CD14-positive monocyte (primary cell): ENCODE results near the gene FST. TPM values are rescaled to one million over a fixed set of nuclear protein-coding genes. Genes with fewer than 3 reads are reported as not detected.

Experiments used
- DNase-seq, 3 donors: peaks; one replicate each; pipeline ENCODE4 v3.0.0-alpha.2; 2011 to 2022
- H2AFZ ChIP-seq: 2 replicates; pipeline ENCODE4 v1.6.0; 2012; ENCODE audit warnings: mild to moderate bottlenecking, low read depth, low read length, inconsistent platforms; ENCODE audit not compliant: insufficient read depth, poor library complexity, severe bottlenecking
- H3K27ac ChIP-seq, 2 donors: 1 replicate in 1 of 2; 2 replicates in 1 of 2; pipeline ENCODE4 v1.5.1; 2012 to 2013; ENCODE audit warnings: low read length in 2 of 2, control low read depth in 1 of 2, inconsistent platforms in 1 of 2, low read depth in 1 of 2, mild to moderate bottlenecking in 1 of 2
- H3K27me3 ChIP-seq, 2 donors: one replicate each; pipeline versions ENCODE4 v1.6.0 to v1.6.1; 2011 to 2013; ENCODE audit warnings: low read length in 2 of 2; ENCODE audit not compliant: control insufficient read depth in 2 of 2, insufficient read depth in 2 of 2
- H3K36me3 ChIP-seq, 2 donors: replicated peaks in 1 of 2; 1 replicate in 1 of 2; 2 replicates in 1 of 2; pipeline versions ENCODE4 v1.5.1 to v1.6.1; 2012 to 2013; ENCODE audit warnings: low read length in 2 of 2, control low read depth in 1 of 2, inconsistent platforms in 1 of 2, mild to moderate bottlenecking in 1 of 2; ENCODE audit not compliant: insufficient read depth in 2 of 2, control insufficient read depth in 1 of 2
- H3K4me1 ChIP-seq, 2 donors: 1 replicate in 1 of 2; 2 replicates in 1 of 2; pipeline versions ENCODE4 v1.5.1 to v1.6.1; 2012 to 2013; ENCODE audit warnings: low read length in 2 of 2, control low read depth in 1 of 2, inconsistent platforms in 1 of 2, mild to moderate bottlenecking in 1 of 2, moderate library complexity in 1 of 2; ENCODE audit not compliant: insufficient read depth in 2 of 2, control insufficient read depth in 1 of 2
- H3K4me2 ChIP-seq: replicated peaks from 2 replicates; pipeline ENCODE3; 2012; ENCODE audit warnings: low read length, moderate library complexity, mild to moderate bottlenecking; ENCODE audit not compliant: poor library complexity, severe bottlenecking; ENCODE audit errors: extremely low read depth
- H3K4me3 ChIP-seq, 3 experiments: fragments of 200-600 bp in 1 of 3; sonication (generic) in 1 of 3; replicated peaks in 1 of 3; 1 replicate in 2 of 3; 2 replicates in 1 of 3; pipeline ENCODE4 v1.5.1; 2011 to 2013; ENCODE audit warnings: low read length in 3 of 3, mild to moderate bottlenecking in 3 of 3, control low read depth in 2 of 3, low read depth in 2 of 3, inconsistent platforms in 1 of 3, moderate library complexity in 1 of 3
- H3K79me2 ChIP-seq: 2 replicates; pipeline ENCODE4 v1.6.0; 2012; ENCODE audit warnings: mild to moderate bottlenecking, control low read depth, inconsistent platforms, low read length, moderate library complexity; ENCODE audit not compliant: insufficient read depth
- H3K9ac ChIP-seq: 2 replicates; pipeline ENCODE4 v1.6.0; 2017; ENCODE audit warnings: low read length, mild to moderate bottlenecking; ENCODE audit not compliant: insufficient read depth, poor library complexity, severe bottlenecking
- H3K9me3 ChIP-seq, 2 donors: replicated peaks in 1 of 2; 1 replicate in 1 of 2; 2 replicates in 1 of 2; pipeline versions ENCODE4 v1.5.1 to v1.6.1; 2012 to 2013; ENCODE audit warnings: low read length in 2 of 2, control low read depth in 1 of 2; ENCODE audit not compliant: control insufficient read depth in 1 of 2, insufficient read depth in 1 of 2
- H4K20me1 ChIP-seq: 2 replicates; pipeline ENCODE4 v1.6.0; 2012; ENCODE audit warnings: mild to moderate bottlenecking, low read length, control low read depth, moderate library complexity; ENCODE audit not compliant: insufficient read depth
- H3K27ac Mint-ChIP-seq, 7 donors: one replicate each; pipeline ENCODE4 v1.8.0; 2020; ENCODE audit warnings: mild to moderate bottlenecking in 7 of 7, mixed read lengths in 7 of 7, moderate library complexity in 6 of 7, inconsistent platforms in 2 of 7
- H3K27me3 Mint-ChIP-seq, 3 donors: one replicate each; pipeline ENCODE4 v1.8.0; 2021 to 2022; ENCODE audit warnings: low read depth in 3 of 3, mild to moderate bottlenecking in 3 of 3, mixed read lengths in 3 of 3, moderate library complexity in 3 of 3, inconsistent platforms in 1 of 3
- H3K36me3 Mint-ChIP-seq, 2 donors: one replicate each; pipeline ENCODE4 v1.8.0; 2020; ENCODE audit warnings: mixed read lengths in 2 of 2, inconsistent platforms in 1 of 2, mild to moderate bottlenecking in 1 of 2
- H3K4me1 Mint-ChIP-seq: one replicate; pipeline ENCODE4 v1.8.0; 2020; ENCODE audit warnings: mild to moderate bottlenecking, mixed read lengths
- H3K4me3 Mint-ChIP-seq, 2 donors: one replicate each; pipeline ENCODE4 v1.8.0; 2020; ENCODE audit warnings: mild to moderate bottlenecking in 2 of 2, mixed read lengths in 2 of 2, moderate library complexity in 1 of 2
- H3K9me3 Mint-ChIP-seq, 7 donors: one replicate each; pipeline ENCODE4 v1.8.0; 2020 to 2022; ENCODE audit warnings: mixed read lengths in 7 of 7, mild to moderate bottlenecking in 6 of 7, moderate library complexity in 6 of 7, inconsistent platforms in 2 of 7
- WGBS: methylation state at CpG from one replicate; pipeline ENCODE4 v1.1.5; 2013; ENCODE audit warnings: missing lambda C conversion rate; ENCODE audit not compliant: insufficient coverage; 5-methylcytosine and 5-hydroxymethylcytosine counted together
- intact Hi-C, 2 donors: fragments of 100-400 bp; cut with micrococcal nuclease; formaldehyde crosslinking; loops; one replicate each; pipeline versions ENCODE4 v1.15.0 to v1.15.1; 2023
- polyA plus RNA-seq, 3 donors: library from polyadenylated mRNA; depleted of rRNA in 1 of 3; unstranded in 2 of 3; stranded (reverse) in 1 of 3; fragments of 300-500 nt in 2 of 3; fragments of >200 nt in 1 of 3; fragmentation: Illumina TruSeq in 2 of 3; gene quantifications; 1 replicate in 2 of 3; 2 replicates in 1 of 3; pipeline ENCODE4 v1.2.3, GENCODE V29; 2012 to 2021
- TF ChIP-seq, protein P1 (sequence below): fragments of 200-600 bp; IDR thresholded peaks from one replicate; pipeline ENCODE4 v1.8.0; 2022; ENCODE audit warnings: antibody characterized with exemption, mild to moderate bottlenecking

FST gene
- polyA plus RNA-seq, 3 donors, result 0.23 TPM; not detected in 2

DNA sequence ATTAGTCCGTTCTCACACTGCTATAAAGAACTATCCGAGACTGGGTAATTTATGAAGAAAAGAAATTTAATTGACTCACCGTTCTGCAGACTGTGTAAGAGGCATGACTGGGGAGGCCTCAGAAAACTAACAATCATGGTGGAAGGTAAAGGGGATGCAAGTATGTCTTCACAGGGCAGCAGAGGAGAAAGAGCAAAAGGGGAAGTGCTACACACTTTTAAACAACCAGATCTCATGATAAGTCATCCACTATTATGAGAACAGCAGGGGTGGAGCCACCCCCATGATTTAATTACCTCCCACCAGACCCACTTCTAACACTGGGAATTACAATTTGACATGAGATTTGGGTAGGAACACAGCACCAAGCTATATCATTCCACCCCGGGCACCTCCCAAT, 26.6 kb downstream of the FST start:
- H4K20me1 ChIP-seq, result no peaks in the 10 kb centered on the region
- peaks cover 6 to 9% of the 10 kb centered on the region in 2 donors for H3K9me3 ChIP-seq
- no peak overlapping the region for H2AFZ ChIP-seq
- H3K4me1 Mint-ChIP-seq, result no peaks in the 10 kb centered on the region
- no peak overlapping the region for H3K27ac Mint-ChIP-seq
- peaks cover 6 to 34% (median 14%) of the 10 kb centered on the region in 7 donors for H3K9me3 Mint-ChIP-seq
- 100% methylated on average over 2 of the region's 4 CpGs for WGBS
- H3K36me3 Mint-ChIP-seq, result no peaks in the 10 kb centered on the region
- H3K9ac ChIP-seq, result no peak overlapping the region
- H3K27ac ChIP-seq, result no peak overlapping the region
- H3K79me2 ChIP-seq, result no peaks in the 10 kb centered on the region
- intact Hi-C loops, result no loop called here
- H3K4me3 Mint-ChIP-seq, result no peak overlapping the region
- peaks cover 7 to 13% of the 10 kb centered on the region in 2 donors for H3K27me3 ChIP-seq
- peaks cover 5 to 18% (median 11%) of the 10 kb centered on the region in 3 donors for H3K27me3 Mint-ChIP-seq
- no peaks in the 10 kb centered on the region for H3K4me1 ChIP-seq
- DNase-seq, result no peak
- TF ChIP-seq, protein P1, sequence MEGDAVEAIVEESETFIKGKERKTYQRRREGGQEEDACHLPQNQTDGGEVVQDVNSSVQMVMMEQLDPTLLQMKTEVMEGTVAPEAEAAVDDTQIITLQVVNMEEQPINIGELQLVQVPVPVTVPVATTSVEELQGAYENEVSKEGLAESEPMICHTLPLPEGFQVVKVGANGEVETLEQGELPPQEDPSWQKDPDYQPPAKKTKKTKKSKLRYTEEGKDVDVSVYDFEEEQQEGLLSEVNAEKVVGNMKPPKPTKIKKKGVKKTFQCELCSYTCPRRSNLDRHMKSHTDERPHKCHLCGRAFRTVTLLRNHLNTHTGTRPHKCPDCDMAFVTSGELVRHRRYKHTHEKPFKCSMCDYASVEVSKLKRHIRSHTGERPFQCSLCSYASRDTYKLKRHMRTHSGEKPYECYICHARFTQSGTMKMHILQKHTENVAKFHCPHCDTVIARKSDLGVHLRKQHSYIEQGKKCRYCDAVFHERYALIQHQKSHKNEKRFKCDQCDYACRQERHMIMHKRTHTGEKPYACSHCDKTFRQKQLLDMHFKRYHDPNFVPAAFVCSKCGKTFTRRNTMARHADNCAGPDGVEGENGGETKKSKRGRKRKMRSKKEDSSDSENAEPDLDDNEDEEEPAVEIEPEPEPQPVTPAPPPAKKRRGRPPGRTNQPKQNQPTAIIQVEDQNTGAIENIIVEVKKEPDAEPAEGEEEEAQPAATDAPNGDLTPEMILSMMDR, result no peak
- H3K4me3 ChIP-seq, result no peak overlapping the region
- no peaks in the 10 kb centered on the region for H3K36me3 ChIP-seq
- no peak overlapping the region for H3K4me2 ChIP-seq

DNA sequence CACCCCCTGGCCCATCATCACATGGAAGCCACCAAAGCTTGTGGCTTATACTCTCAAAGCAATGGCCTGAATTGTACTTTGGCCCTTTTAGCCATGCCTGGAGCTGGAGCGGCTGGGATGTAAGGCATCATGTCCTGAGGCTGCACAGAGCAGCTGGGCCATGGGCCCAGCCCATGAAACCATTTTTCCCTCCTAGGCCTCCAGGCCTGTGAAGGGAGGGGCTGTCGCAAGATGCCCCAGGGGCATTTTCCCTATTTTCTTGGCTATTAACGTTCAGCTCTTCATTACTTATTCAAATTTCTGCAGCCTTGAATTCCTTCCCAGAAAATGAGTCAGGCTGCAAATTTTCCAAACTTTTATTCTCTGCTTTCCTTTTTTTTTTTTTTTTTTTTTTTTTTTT, 27.7 kb downstream of the FST start:
- Histone ChIP-seq H4K20me1 (no peaks in the 10 kb centered on the region), H3K4me3 (no peak overlapping the region), H2AFZ (no peak overlapping the region), H3K9me3 (peaks cover 6 to 17% of the 10 kb centered on the region in 2 donors), H3K4me1 (no peaks in the 10 kb centered on the region), H3K4me2 (no peak overlapping the region), H3K27ac (no peak overlapping the region), H3K9ac (no peak overlapping the region), H3K27me3 (peaks cover 5 to 6% of the 10 kb centered on the region in 2 donors), H3K79me2 (no peaks in the 10 kb centered on the region), H3K36me3 (no peaks in the 10 kb centered on the region)
- WGBS, result 92% methylated on average over 3 of the region's 3 CpGs
- Mint-ChIP-seq H3K4me3 (no peak overlapping the region), H3K27me3 (peaks cover 3 to 10% (median 9%) of the 10 kb centered on the region in 3 donors), H3K36me3 (no peaks in the 10 kb centered on the region), H3K27ac (no peak overlapping the region), H3K9me3 (peaks cover 9 to 34% (median 14%) of the 10 kb centered on the region in 7 donors), H3K4me1 (no peaks in the 10 kb centered on the region)
- intact Hi-C loops, result no loop called here
- TF ChIP-seq, protein P1, result no peak
- DNase-seq, result no peak
